ENCODE data around the gene UBB.

UBB gene

DNA sequence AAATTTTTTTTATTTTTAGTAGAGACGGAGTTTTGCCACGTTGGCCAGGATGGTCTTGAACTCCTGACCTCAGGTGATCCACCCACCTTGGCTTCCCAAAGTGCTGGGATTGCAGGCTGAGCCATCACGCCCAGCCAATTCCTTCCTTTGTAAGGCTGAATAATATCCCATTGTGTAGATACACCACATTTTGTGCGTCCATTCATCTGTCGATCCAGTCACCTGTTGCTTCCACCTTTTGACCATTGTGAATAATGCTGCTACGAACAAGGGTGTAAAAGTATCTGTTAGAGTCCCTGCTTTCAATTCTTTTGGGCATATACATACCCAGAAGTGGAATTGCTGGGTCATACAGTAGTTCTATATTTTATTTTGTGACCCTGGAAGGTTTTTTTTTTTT, 49.8 kb downstream of the UBB start:
- TF ChIP-seq NFIC (IDR thresholded peaks at IDR 0.05) (no peak), YY1 (IDR thresholded peaks at IDR 0.05; ENCODE audit: low read depth) (no peak), CREB1 (IDR thresholded peaks at IDR 0.05; ENCODE audit: low read depth) (no peak), TCF12 (IDR thresholded peaks at IDR 0.05; ENCODE audit: low read depth) (no peak), CEBPB (IDR thresholded peaks at IDR 0.05) (no peak)

DNA sequence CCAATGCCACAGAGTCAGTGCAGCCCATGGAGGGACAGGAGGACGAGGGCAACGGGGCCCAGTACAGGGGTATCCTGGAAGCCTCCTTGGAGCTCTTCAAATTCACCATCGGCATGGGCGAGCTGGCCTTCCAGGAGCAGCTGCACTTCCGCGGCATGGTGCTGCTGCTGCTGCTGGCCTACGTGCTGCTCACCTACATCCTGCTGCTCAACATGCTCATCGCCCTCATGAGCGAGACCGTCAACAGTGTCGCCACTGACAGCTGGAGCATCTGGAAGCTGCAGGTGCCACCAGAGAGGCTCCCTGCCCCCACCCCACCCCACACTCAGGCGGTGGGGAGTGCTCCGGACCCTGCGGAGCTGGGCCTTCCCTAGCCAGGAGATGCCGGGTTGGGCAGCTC, 51.1 kb downstream of the UBB start:
- TF ChIP-seq RAD21 (IDR thresholded peaks at IDR 0.05; ENCODE audit: low read depth): no peak
- no peak for TF ChIP-seq CEBPB (IDR thresholded peaks at IDR 0.05)
- no peak for TF ChIP-seq EP300 (IDR thresholded peaks at IDR 0.05; ENCODE audit: borderline replicate concordance)
- TF ChIP-seq, protein P1, sequence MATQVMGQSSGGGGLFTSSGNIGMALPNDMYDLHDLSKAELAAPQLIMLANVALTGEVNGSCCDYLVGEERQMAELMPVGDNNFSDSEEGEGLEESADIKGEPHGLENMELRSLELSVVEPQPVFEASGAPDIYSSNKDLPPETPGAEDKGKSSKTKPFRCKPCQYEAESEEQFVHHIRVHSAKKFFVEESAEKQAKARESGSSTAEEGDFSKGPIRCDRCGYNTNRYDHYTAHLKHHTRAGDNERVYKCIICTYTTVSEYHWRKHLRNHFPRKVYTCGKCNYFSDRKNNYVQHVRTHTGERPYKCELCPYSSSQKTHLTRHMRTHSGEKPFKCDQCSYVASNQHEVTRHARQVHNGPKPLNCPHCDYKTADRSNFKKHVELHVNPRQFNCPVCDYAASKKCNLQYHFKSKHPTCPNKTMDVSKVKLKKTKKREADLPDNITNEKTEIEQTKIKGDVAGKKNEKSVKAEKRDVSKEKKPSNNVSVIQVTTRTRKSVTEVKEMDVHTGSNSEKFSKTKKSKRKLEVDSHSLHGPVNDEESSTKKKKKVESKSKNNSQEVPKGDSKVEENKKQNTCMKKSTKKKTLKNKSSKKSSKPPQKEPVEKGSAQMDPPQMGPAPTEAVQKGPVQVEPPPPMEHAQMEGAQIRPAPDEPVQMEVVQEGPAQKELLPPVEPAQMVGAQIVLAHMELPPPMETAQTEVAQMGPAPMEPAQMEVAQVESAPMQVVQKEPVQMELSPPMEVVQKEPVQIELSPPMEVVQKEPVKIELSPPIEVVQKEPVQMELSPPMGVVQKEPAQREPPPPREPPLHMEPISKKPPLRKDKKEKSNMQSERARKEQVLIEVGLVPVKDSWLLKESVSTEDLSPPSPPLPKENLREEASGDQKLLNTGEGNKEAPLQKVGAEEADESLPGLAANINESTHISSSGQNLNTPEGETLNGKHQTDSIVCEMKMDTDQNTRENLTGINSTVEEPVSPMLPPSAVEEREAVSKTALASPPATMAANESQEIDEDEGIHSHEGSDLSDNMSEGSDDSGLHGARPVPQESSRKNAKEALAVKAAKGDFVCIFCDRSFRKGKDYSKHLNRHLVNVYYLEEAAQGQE (IDR thresholded peaks at IDR 0.05; ENCODE audit: low read depth): no peak

Data from Ishikawa (cell line).